BLaER1 treated with 17β-estradiol and CSF1 and Interleukin-3, amounts not matched to agents 10 nM and 100 nM (cell line): ENCODE results near the gene PSTPIP2.

Experiments
- H3K27ac ChIP-seq, 11 experiments: shearing (Covaris generic); formaldehyde crosslinking; 2 replicates each; pipeline ENCODE4 v1.8.1; 2022
- H3K27me3 ChIP-seq, 11 experiments: shearing (Covaris generic); formaldehyde crosslinking; 2 replicates each; pipeline ENCODE4 v1.8.1; 2022
- H3K36me3 ChIP-seq, 11 experiments: shearing (Covaris generic); formaldehyde crosslinking; 2 replicates each; pipeline ENCODE4 v1.8.1; 2022
- H3K4me1 ChIP-seq, 10 experiments: shearing (Covaris generic); formaldehyde crosslinking; 2 replicates each; pipeline ENCODE4 v1.8.1; 2022
- H3K4me2 ChIP-seq, 11 experiments: shearing (Covaris generic); formaldehyde crosslinking; 2 replicates each; pipeline ENCODE4 v1.8.1; 2022
- H3K4me3 ChIP-seq, 10 experiments: shearing (Covaris generic); formaldehyde crosslinking; 2 replicates each; pipeline ENCODE4 v1.8.1; 2022
- H3K9ac ChIP-seq, 11 experiments: shearing (Covaris generic); formaldehyde crosslinking; 2 replicates each; pipeline ENCODE4 v1.8.1; 2022
- H3K9me3 ChIP-seq, 11 experiments: shearing (Covaris generic); formaldehyde crosslinking; replicated peaks in 1 of 11; 2 replicates each; pipeline ENCODE4 v1.8.1; 2022
- H4K20me1 ChIP-seq, 11 experiments: shearing (Covaris generic); formaldehyde crosslinking; 2 replicates each; pipeline ENCODE4 v1.8.1; 2022
- Cebpa-rat ChIP-seq, 11 experiments: shearing (Covaris generic); IDR thresholded peaks; 2 replicates each; pipeline ENCODE4 v1.8.1; 2022

The PSTPIP2 gene

GRCh38 chr18:46037512-46038305 is 34.4 kb downstream of the PSTPIP2 start:
- no peak overlapping the region for H3K4me2 ChIP-seq
- H3K4me1 ChIP-seq: peaks cover 6 to 22% (median 14%) of the 10 kb centered on the region in 10 experiments
- H3K36me3 ChIP-seq: no peaks in the 10 kb centered on the region
- H3K4me3 ChIP-seq: no peak overlapping the region
- H3K9me3 ChIP-seq: no peaks in the 10 kb centered on the region
- TF ChIP-seq Cebpa-rat (IDR thresholded peaks at IDR 0.05): no peak
- peaks cover 0 to 8% (median 0%) of the 10 kb centered on the region in 11 experiments; a peak in 3 of 22 replicates for H3K27me3 ChIP-seq
- H4K20me1 ChIP-seq: no peaks in the 10 kb centered on the region; a peak in 1 of 22 replicates
- no peak overlapping the region for H3K9ac ChIP-seq
- H3K27ac ChIP-seq: no peak overlapping the region

- TF ChIP-seq Cebpa-rat (IDR thresholded peaks at IDR 0.05): no peak
- Histone ChIP-seq H3K9ac (no peak overlapping the region), H3K4me2 (no peak overlapping the region), H3K4me1 (peaks cover 0 to 8% (median 4%) of the 10 kb centered on the region in 10 experiments; a peak in 7 of 20 replicates), H3K36me3 (no peaks in the 10 kb centered on the region), H3K4me3 (no peak overlapping the region), H3K9me3 (no peaks in the 10 kb centered on the region), H3K27me3 (peaks cover 0 to 6% (median 0%) of the 10 kb centered on the region in 11 experiments; a peak in 2 of 22 replicates), H4K20me1 (no peaks in the 10 kb centered on the region), H3K27ac (no peak overlapping the region)
Measured at GRCh38 chr18:46035696-46036680, 36.1 kb downstream of the PSTPIP2 start.

- TF ChIP-seq Cebpa-rat (IDR thresholded peaks at IDR 0.05): no peak
Measured at GRCh38 chr18:46034230-46034629, 37.8 kb downstream of the PSTPIP2 start.

GRCh38 chr18:46031741-46032140 is 40.3 kb downstream of the PSTPIP2 start:
- Histone ChIP-seq H3K36me3 (no peaks in the 10 kb centered on the region), H3K27ac (no peak overlapping the region), H3K4me3 (no peak overlapping the region), H3K9me3 (peaks cover 6 to 14% (median 9%) of the 10 kb centered on the region in 11 experiments; a peak in 18 of 22 replicates), H3K27me3 (peaks cover 20 to 28% (median 21%) of the 10 kb centered on the region in 11 experiments), H3K4me2 (no peak overlapping the region), H4K20me1 (no peaks in the 10 kb centered on the region), H3K9ac (no peak overlapping the region), H3K4me1 (no peaks in the 10 kb centered on the region)
- no peak for TF ChIP-seq Cebpa-rat (IDR thresholded peaks at IDR 0.05)

More at GRCh38 chr18:46034230-46034629, 37.8 kb downstream of the PSTPIP2 start:
- Histone ChIP-seq H3K9ac (no peak overlapping the region), H3K4me1 (no peaks in the 10 kb centered on the region), H4K20me1 (no peaks in the 10 kb centered on the region), H3K27ac (no peak overlapping the region), H3K4me2 (no peak overlapping the region), H3K27me3 (peaks cover 0 to 7% (median 1%) of the 10 kb centered on the region in 11 experiments; a peak in 13 of 22 replicates), H3K36me3 (no peaks in the 10 kb centered on the region), H3K4me3 (no peak overlapping the region), H3K9me3 (no peaks in the 10 kb centered on the region)

GRCh38 chr18:46028536-46028891 is 43.5 kb downstream of the PSTPIP2 start:
- no peak overlapping the region for H3K27ac ChIP-seq
- no peaks in the 10 kb centered on the region for H3K4me1 ChIP-seq
- H3K27me3 ChIP-seq: peaks cover 20 to 25% (median 21%) of the 10 kb centered on the region in 11 experiments
- H3K9ac ChIP-seq: no peak overlapping the region
- no peak for TF ChIP-seq Cebpa-rat (IDR thresholded peaks at IDR 0.05)
- H4K20me1 ChIP-seq: no peaks in the 10 kb centered on the region
- peak overlapping the region in 2 of 11 experiments; percentile 12 to 18; a peak in 2 of 22 replicates for H3K4me2 ChIP-seq
- peaks cover 6 to 14% (median 9%) of the 10 kb centered on the region in 11 experiments; a peak in 18 of 22 replicates for H3K9me3 ChIP-seq
- 0 out of 20 replicates have a peak overlapping the region, but pooled peaks of 1 of the 10 experiments have one; percentile 39 for H3K4me3 ChIP-seq
- H3K36me3 ChIP-seq: no peaks in the 10 kb centered on the region

- H3K4me2 ChIP-seq: no peak overlapping the region
- H4K20me1 ChIP-seq: no peaks in the 10 kb centered on the region; a peak in 1 of 22 replicates
- H3K36me3 ChIP-seq: no peaks in the 10 kb centered on the region
- H3K27ac ChIP-seq: no peak overlapping the region
- no peak for TF ChIP-seq Cebpa-rat (IDR thresholded peaks at IDR 0.05)
- H3K4me3 ChIP-seq: no peak overlapping the region
- H3K4me1 ChIP-seq: peaks cover 0 to 8% (median 0%) of the 10 kb centered on the region in 10 experiments; a peak in 2 of 20 replicates
- H3K9ac ChIP-seq: no peak overlapping the region
- H3K27me3 ChIP-seq: no peaks in the 10 kb centered on the region
- no peaks in the 10 kb centered on the region for H3K9me3 ChIP-seq
Measured at GRCh38 chr18:46019936-46020335, 52.1 kb downstream of the PSTPIP2 start.

- Histone ChIP-seq H3K9me3 (no peaks in the 10 kb centered on the region), H3K27me3 (no peaks in the 10 kb centered on the region), H3K4me1 (peaks cover 13 to 48% (median 27%) of the 10 kb centered on the region in 10 experiments), H3K4me3 (no peak overlapping the region), H3K9ac (no peak overlapping the region), H3K27ac (peak overlapping the region in 2 of 11 experiments; percentile 2 to 30; a peak in 3 of 22 replicates), H3K36me3 (no peaks in the 10 kb centered on the region), H4K20me1 (no peaks in the 10 kb centered on the region; a peak in 1 of 22 replicates), H3K4me2 (peak overlapping the region; percentile 26 to 69 (median 41); a peak in 21 of 22 replicates)
- no peak for TF ChIP-seq Cebpa-rat (IDR thresholded peaks at IDR 0.05)
Measured at GRCh38 chr18:46013484-46014189, 58.4 kb downstream of the PSTPIP2 start.

- TF ChIP-seq Cebpa-rat (IDR thresholded peaks at IDR 0.05): no peak
- Histone ChIP-seq H3K4me3 (no peak overlapping the region), H4K20me1 (no peaks in the 10 kb centered on the region; a peak in 1 of 22 replicates), H3K9me3 (no peaks in the 10 kb centered on the region), H3K27me3 (no peaks in the 10 kb centered on the region), H3K9ac (no peak overlapping the region), H3K4me1 (peaks cover 13 to 51% (median 27%) of the 10 kb centered on the region in 10 experiments), H3K27ac (no peak overlapping the region), H3K36me3 (no peaks in the 10 kb centered on the region), H3K4me2 (peak overlapping the region in 3 of 11 experiments; percentile 82 to 90 (median 85); a peak in 6 of 22 replicates)
Measured at GRCh38 chr18:46010676-46011075, 61.4 kb downstream of the PSTPIP2 start.
